ENCODE data around the gene CSH1. TPM values are rescaled to one million over a fixed set of nuclear protein-coding genes. Genes with fewer than 3 reads are reported as not detected.

The CSH1 gene
- total and polyA plus RNA-seq, 2 experiments from 2014 or later, result 0.68 TPM; not detected in 1

GRCh38 chr17:63932721-63933120 is 36.3 kb upstream of the CSH1 start (continued):
- TF ChIP-seq CREB1 (CRISPR knock-in tag; IDR thresholded peaks at IDR 0.05; ENCODE audit: low read depth), result no peak
- TF ChIP-seq NANOG (IDR thresholded peaks at IDR 0.05; ENCODE audit: borderline replicate concordance), result no peak
- TF ChIP-seq, protein P1, sequence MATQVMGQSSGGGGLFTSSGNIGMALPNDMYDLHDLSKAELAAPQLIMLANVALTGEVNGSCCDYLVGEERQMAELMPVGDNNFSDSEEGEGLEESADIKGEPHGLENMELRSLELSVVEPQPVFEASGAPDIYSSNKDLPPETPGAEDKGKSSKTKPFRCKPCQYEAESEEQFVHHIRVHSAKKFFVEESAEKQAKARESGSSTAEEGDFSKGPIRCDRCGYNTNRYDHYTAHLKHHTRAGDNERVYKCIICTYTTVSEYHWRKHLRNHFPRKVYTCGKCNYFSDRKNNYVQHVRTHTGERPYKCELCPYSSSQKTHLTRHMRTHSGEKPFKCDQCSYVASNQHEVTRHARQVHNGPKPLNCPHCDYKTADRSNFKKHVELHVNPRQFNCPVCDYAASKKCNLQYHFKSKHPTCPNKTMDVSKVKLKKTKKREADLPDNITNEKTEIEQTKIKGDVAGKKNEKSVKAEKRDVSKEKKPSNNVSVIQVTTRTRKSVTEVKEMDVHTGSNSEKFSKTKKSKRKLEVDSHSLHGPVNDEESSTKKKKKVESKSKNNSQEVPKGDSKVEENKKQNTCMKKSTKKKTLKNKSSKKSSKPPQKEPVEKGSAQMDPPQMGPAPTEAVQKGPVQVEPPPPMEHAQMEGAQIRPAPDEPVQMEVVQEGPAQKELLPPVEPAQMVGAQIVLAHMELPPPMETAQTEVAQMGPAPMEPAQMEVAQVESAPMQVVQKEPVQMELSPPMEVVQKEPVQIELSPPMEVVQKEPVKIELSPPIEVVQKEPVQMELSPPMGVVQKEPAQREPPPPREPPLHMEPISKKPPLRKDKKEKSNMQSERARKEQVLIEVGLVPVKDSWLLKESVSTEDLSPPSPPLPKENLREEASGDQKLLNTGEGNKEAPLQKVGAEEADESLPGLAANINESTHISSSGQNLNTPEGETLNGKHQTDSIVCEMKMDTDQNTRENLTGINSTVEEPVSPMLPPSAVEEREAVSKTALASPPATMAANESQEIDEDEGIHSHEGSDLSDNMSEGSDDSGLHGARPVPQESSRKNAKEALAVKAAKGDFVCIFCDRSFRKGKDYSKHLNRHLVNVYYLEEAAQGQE (IDR thresholded peaks at IDR 0.05; ENCODE audit: unreplicated experiment), result no peak
- no peak for TF ChIP-seq ZNF331 (CRISPR knock-in tag; IDR thresholded peaks at IDR 0.05; ENCODE audit: low read depth)

- no peaks in the 10 kb centered on the region for H3K36me3 Mint-ChIP-seq (ENCODE audit: low read depth)
- H3K36me3 ChIP-seq (ENCODE audit: insufficient read depth), result no peaks in the 10 kb centered on the region
- ATAC-seq (peak; percentile 12), DNase-seq (ENCODE audit: low spot score) (no peak)
- H2AFZ ChIP-seq, result peak within 1 kb of the TSS; percentile 84
- H3K4me3 Mint-ChIP-seq, result no peak within 1 kb of the TSS; the same call in 2 of the 3 replicates
- no peaks in the 10 kb centered on the region for H3F3A ChIP-seq (replicated peaks; ENCODE audit: low read depth)
- no peak within 1 kb of the TSS for H3K27ac Mint-ChIP-seq
- no peaks in the 10 kb centered on the region for H3K9me3 Mint-ChIP-seq
- TF ChIP-seq ZNF331 (CRISPR knock-in tag; IDR thresholded peaks at IDR 0.05; ENCODE audit: low read depth), result no peak
- H3K4me1 Mint-ChIP-seq, result peaks cover 13% of the 10 kb centered on the region
- H4K20me1 ChIP-seq (replicated peaks; ENCODE audit: insufficient read depth), result no peaks in the 10 kb centered on the region
- no peaks in the 10 kb centered on the region for H3K79me2 ChIP-seq (replicated peaks; ENCODE audit: insufficient read depth)
- no peak within 1 kb of the TSS for H3K27ac ChIP-seq (ENCODE audit: low read depth)
- H3K27me3 ChIP-seq (ENCODE audit: insufficient read depth), result no peaks in the 10 kb centered on the region
- no peaks in the 10 kb centered on the region for H3K9me2 ChIP-seq (ENCODE audit: insufficient read depth)
- H3K4me2 ChIP-seq, result peak within 1 kb of the TSS; percentile 64; the same call in 1 of the 2 replicates
- no peak within 1 kb of the TSS for H3K4me3 ChIP-seq
- H3K27me3 Mint-ChIP-seq (ENCODE audit: insufficient read depth, low read depth, poor library complexity), result peaks cover 8% of the 10 kb centered on the region
- H3K4me1 ChIP-seq (ENCODE audit: insufficient read depth), result peaks cover 14% of the 10 kb centered on the region; the same call in 1 of the 2 replicates
These were observed 35.7 kb upstream of the CSH1 start, which contains the start of gene CD79B for GRCh38 chr17:63931981-63932561. TSS of gene CD79B (minus strand) at chr17:63932331. CDS start at chr17:63932261, 70 bp downstream.

DNA sequence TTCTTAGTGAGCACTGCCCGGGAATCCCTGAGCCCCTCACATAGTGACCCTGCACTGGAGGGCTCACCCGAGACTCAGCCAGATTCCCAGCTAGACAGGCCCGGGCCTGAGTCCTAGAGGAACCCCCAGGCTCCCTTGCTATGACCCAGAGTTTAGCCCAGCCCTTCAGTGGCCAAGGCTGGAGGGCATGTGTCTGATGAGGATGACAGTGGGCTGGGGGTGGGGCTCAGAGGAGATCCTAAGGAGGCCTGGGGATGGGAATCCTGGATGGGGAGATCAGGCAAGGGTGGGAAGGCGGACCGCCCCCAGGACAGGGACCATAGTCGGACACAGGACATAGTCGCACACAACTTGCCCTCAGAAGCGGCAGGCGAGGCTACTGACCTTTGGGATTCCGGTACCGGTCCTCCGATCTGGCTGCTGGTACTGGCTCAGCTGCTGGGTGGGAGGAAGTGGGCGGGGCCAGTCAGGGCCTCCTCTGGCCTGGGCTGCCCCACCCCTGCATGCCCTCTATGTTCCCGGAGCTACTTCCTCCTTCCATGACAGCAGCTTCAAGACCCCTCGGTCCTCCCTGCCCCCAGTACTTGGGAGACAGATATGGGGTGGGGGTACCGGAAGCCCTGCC is 34.7 kb upstream of the CSH1 start:
- Histone ChIP-seq H3K27ac (ENCODE audit: low read depth) (no peak overlapping the region), H3K9me2 (ENCODE audit: insufficient read depth) (no peaks in the 10 kb centered on the region), H2AFZ (peak overlapping the region; percentile 84), H3K4me2 (peak overlapping the region; percentile 64), H4K20me1 (replicated peaks; ENCODE audit: insufficient read depth) (no peaks in the 10 kb centered on the region), H3K4me1 (ENCODE audit: insufficient read depth) (peaks cover 14% of the 10 kb centered on the region; the same call in 1 of the 2 replicates), H3F3A (replicated peaks; ENCODE audit: low read depth) (no peaks in the 10 kb centered on the region), H3K36me3 (ENCODE audit: insufficient read depth) (no peaks in the 10 kb centered on the region), H3K4me3 (no peak overlapping the region), H3K27me3 (ENCODE audit: insufficient read depth) (no peaks in the 10 kb centered on the region), H3K79me2 (replicated peaks; ENCODE audit: insufficient read depth) (no peaks in the 10 kb centered on the region)
- peaks cover 8% of the 10 kb centered on the region for H3K27me3 Mint-ChIP-seq (ENCODE audit: insufficient read depth, low read depth, poor library complexity)
- H3K9me3 Mint-ChIP-seq, result no peaks in the 10 kb centered on the region
- ATAC-seq (peak; percentile 84), DNase-seq (ENCODE audit: low spot score) (peak; percentile 72)
- H3K36me3 Mint-ChIP-seq (ENCODE audit: low read depth), result no peaks in the 10 kb centered on the region
- no peak overlapping the region; the same call in 2 of the 3 replicates for H3K4me3 Mint-ChIP-seq
- H3K27ac Mint-ChIP-seq, result no peak overlapping the region
- peaks cover 13% of the 10 kb centered on the region for H3K4me1 Mint-ChIP-seq
- no peak for TF ChIP-seq ZNF114 (CRISPR knock-in tag; IDR thresholded peaks at IDR 0.05)
- TF ChIP-seq POLR2AphosphoS5 (IDR thresholded peaks at IDR 0.05; ENCODE audit: low read depth), result no peak
- TF ChIP-seq ZNF331 (CRISPR knock-in tag; IDR thresholded peaks at IDR 0.05; ENCODE audit: low read depth), result no peak
- TF ChIP-seq STAT1 (IDR thresholded peaks at IDR 0.05; ENCODE audit: unreplicated experiment), result no peak
- TF ChIP-seq EZH2 (IDR thresholded peaks at IDR 0.05; ENCODE audit: low read depth, unreplicated experiment), result no peak
- no peak for TF ChIP-seq CTCF (conservative IDR thresholded peaks at IDR 0.05; ENCODE audit: low read depth in 2 of 2)
- TF ChIP-seq JUNB (IDR thresholded peaks at IDR 0.05; ENCODE audit: unreplicated experiment), result no peak
- no peak for TF ChIP-seq NANOG (IDR thresholded peaks at IDR 0.05; ENCODE audit: borderline replicate concordance)
- TF ChIP-seq, protein P2, sequence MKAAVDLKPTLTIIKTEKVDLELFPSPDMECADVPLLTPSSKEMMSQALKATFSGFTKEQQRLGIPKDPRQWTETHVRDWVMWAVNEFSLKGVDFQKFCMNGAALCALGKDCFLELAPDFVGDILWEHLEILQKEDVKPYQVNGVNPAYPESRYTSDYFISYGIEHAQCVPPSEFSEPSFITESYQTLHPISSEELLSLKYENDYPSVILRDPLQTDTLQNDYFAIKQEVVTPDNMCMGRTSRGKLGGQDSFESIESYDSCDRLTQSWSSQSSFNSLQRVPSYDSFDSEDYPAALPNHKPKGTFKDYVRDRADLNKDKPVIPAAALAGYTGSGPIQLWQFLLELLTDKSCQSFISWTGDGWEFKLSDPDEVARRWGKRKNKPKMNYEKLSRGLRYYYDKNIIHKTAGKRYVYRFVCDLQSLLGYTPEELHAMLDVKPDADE (IDR thresholded peaks at IDR 0.05), result no peak
- no peak for TF ChIP-seq EZH2phosphoT487 (IDR thresholded peaks at IDR 0.05; ENCODE audit: unreplicated experiment)

Data from GM23338 (cell line).